Peyer's patch (tissue), 4 donors: ENCODE measurements around the gene TAF11L13. TPM values are rescaled to one million over a fixed set of nuclear protein-coding genes. Genes with fewer than 3 reads are reported as not detected.
"Not testable (repeated sequence)": the region's sequence is repeated elsewhere in the genome, so short reads cannot be mapped to it uniquely, and the experiment has no call there.

Experiments used
- DNase-seq, 3 donors: peaks; one replicate each; pipeline ENCODE4 v3.0.0-alpha.2; 2017 to 2019
- H3K27ac ChIP-seq, 4 donors: fragments of 200-600 bp; sonication (generic); one replicate each; pipeline ENCODE4 v1.5.1; 2016 to 2019
- H3K27me3 ChIP-seq, 2 donors: fragments of 200-600 bp; sonication (generic); one replicate each; pipeline ENCODE4 v1.5.1; 2019
- H3K36me3 ChIP-seq, 3 donors: fragments of 200-600 bp; sonication (generic); one replicate each; pipeline ENCODE4 v1.5.1; 2016 to 2019
- H3K4me1 ChIP-seq, 4 donors: fragments of 200-600 bp; sonication (generic); one replicate each; pipeline ENCODE4 v1.5.1; 2016 to 2019
- H3K4me3 ChIP-seq, 4 donors: fragments of 200-600 bp; sonication (generic); 1 replicate in 3 of 4; 2 replicates in 1 of 4; pipeline ENCODE4 v1.5.1; 2016 to 2019; ENCODE audit warnings: mild to moderate bottlenecking in 1 of 4
- H3K9me3 ChIP-seq, 4 donors: fragments of 200-600 bp; sonication (generic); one replicate each; pipeline ENCODE4 v1.5.1; 2016 to 2019; ENCODE audit warnings: mild to moderate bottlenecking in 1 of 4
- CTCF ChIP-seq, 6 experiments: fragments of 450-650 bp in 4 of 6; fragments of 200-600 bp in 2 of 6; sonication (generic) in 1 of 6; IDR thresholded peaks; one replicate each; pipeline ENCODE4 v1.5.1; 2017 to 2019; ENCODE audit warnings: antibody characterized with exemption in 6 of 6, mild to moderate bottlenecking in 3 of 6, moderate library complexity in 1 of 6
- POLR2A ChIP-seq, 2 donors: fragments of 450-650 bp; IDR thresholded peaks; one replicate each; pipeline ENCODE4 v1.5.1; 2017; ENCODE audit warnings: antibody characterized with exemption in 2 of 2, mild to moderate bottlenecking in 2 of 2, moderate library complexity in 2 of 2
- total RNA-seq, 4 donors: library from RNA; depleted of rRNA; stranded (reverse); fragments of >200 nt; gene quantifications; one replicate each; pipeline ENCODE4 v1.1.0, GENCODE V29; 2016

TAF11L13 gene
- total RNA-seq, 4 donors from 2014 or later: not detected

DNA sequence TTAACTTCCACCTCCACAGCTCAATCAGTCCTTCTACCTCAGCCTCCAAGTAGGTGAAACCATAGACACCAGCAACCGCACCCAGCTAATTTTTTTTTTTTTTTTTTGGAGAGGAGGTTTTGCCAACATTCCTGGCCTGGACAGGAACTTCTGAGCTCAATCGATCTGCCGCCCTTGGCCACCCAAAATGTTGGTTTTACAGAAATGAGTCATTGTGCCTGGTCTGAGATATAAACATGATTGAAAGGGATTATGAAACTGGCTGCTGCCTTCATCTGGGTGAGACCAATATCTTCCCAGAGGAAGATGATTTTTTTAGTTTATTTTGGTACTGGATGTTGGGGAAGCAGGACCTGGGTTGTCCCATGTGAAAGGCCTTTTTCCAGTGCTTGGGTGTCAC is 12.5 kb upstream of the TAF11L13 start:
- Histone ChIP-seq H3K27me3 (no peaks in the 10 kb centered on the region), H3K36me3 (no peaks in the 10 kb centered on the region)
- no peak for TF ChIP-seq POLR2A (IDR thresholded peaks at IDR 0.05)
- no peak for TF ChIP-seq CTCF (IDR thresholded peaks at IDR 0.05)

DNA sequence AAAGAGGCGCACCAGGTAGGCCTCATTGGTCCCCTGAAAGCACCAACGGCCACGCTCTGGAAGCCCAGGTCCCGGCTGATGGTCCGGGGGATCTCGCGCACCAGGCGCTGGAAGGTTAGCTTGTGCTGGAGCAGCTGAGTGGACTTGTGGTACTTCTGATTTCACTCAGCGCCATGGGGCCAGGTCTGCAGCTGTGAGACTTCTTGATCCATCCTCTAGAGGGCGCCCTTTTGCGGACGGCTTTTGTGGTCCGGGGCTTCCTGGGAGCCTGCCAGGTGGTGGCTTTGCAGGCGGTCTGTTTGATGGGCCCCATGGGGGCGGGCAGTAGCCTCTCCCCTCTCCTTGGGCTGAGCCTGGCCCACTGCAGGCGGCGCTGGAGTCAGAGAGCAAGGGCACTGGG is 11.3 kb upstream of the TAF11L13 start:
- no peak for DNase-seq
- Histone ChIP-seq H3K4me1 (no peaks in the 10 kb centered on the region), H3K9me3 (peaks cover 0 to 4% (median 0%) of the 10 kb centered on the region in 4 donors), H3K27me3 (no peaks in the 10 kb centered on the region), H3K27ac (no peak overlapping the region), H3K36me3 (no peaks in the 10 kb centered on the region), H3K4me3 (no peak overlapping the region)
- TF ChIP-seq CTCF (IDR thresholded peaks at IDR 0.05) (no peak), POLR2A (IDR thresholded peaks at IDR 0.05) (no peak)

More for the DNA sequence above, 12.5 kb upstream of the TAF11L13 start:
- Histone ChIP-seq H3K4me1 (no peaks in the 10 kb centered on the region), H3K9me3 (peaks cover 0 to 4% (median 0%) of the 10 kb centered on the region in 4 donors), H3K27ac (no peak overlapping the region), H3K4me3 (no peak overlapping the region)
- no peak for DNase-seq

DNA sequence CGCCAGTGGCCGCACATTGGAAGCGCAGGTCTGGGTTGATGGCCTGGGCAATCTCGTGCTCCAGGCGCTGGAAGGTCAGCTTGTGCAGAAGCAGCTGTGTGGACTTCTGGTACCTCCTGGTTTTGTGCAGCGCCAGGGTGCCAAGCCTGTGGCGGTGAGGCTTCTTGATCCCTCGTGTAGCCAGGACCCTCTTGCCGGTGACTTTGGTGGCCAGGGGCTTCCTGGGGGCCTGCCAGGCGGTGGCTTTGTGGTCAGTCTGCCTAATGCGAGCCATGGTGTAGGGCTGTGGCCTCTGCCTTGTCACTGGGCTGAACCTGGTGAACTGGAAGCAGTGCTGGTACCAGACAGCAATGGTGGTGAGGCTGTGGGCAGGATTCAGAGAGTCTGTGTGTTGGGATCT is 6.2 kb upstream of the TAF11L13 start:
- Histone ChIP-seq H3K36me3 (no peaks in the 10 kb centered on the region), H3K27me3 (no peaks in the 10 kb centered on the region), H3K4me3 (no peak overlapping the region), H3K9me3 (peaks cover 0 to 2% (median 0%) of the 10 kb centered on the region in 4 donors), H3K27ac (no peak overlapping the region), H3K4me1 (no peaks in the 10 kb centered on the region)
- TF ChIP-seq CTCF (IDR thresholded peaks at IDR 0.05) (no peak), POLR2A (IDR thresholded peaks at IDR 0.05) (no peak)
- no peak for DNase-seq

- TF ChIP-seq CTCF (IDR thresholded peaks at IDR 0.05) (no peak), POLR2A (IDR thresholded peaks at IDR 0.05) (no peak)
- H3K9me3 ChIP-seq: no peaks in the 10 kb centered on the region
- no peak within 1 kb of the TSS for H3K4me3 ChIP-seq
- H3K27me3 ChIP-seq: no peaks in the 10 kb centered on the region
- no peak within 1 kb of the TSS for H3K27ac ChIP-seq
- no peaks in the 10 kb centered on the region for H3K36me3 ChIP-seq
- no peaks in the 10 kb centered on the region for H3K4me1 ChIP-seq
- DNase-seq: no peak
Observed at GRCh38 chr5:17634160-17634559, 2.3 kb downstream of the TAF11L13 start, which contains the start of gene TAF11L14. TSS of gene TAF11L14 (plus strand) at chr5:17634460.

DNA sequence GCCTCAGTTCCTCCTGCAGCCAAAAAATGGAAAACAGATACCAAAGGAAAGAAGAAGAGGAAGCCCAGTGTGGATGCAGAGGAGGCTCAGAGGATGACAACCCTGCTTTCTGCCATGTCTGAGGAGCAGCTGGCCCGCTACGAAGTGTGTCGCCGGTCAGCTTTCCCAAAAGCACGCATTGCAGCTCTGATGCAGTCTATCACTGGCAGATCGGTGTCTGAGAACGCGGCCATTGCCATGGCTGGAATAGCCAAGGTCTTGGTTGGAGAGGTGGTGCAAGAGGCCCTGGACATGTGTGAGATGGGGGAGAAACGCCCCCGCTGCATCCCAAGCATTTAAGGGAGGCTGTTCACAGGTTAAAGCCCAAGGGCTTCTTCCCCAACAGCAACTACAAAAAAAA is 17.3 kb downstream of the TAF11L13 start:
- H3K9me3 ChIP-seq, H3K27ac ChIP-seq: not testable (repeated sequence)

GRCh38 chr5:17655201-17655759 is 23.4 kb downstream of the TAF11L13 start:
- not testable (repeated sequence) for H3K27me3 ChIP-seq, H3K4me3 ChIP-seq, H3K9me3 ChIP-seq, DNase-seq, H3K36me3 ChIP-seq, H3K27ac ChIP-seq, H3K4me1 ChIP-seq

More for the DNA sequence above, 17.3 kb downstream of the TAF11L13 start:
- not testable (repeated sequence) for H3K4me3 ChIP-seq, H3K4me1 ChIP-seq, DNase-seq, H3K27me3 ChIP-seq, H3K36me3 ChIP-seq

- H3K4me3 ChIP-seq: no peak overlapping the region
Observed at GRCh38 chr5:17655921-17656320, 24.0 kb downstream of the TAF11L13 start.

More at GRCh38 chr5:17655921-17656320, 24.0 kb downstream of the TAF11L13 start:
- no peak for DNase-seq
- no peaks in the 10 kb centered on the region for H3K36me3 ChIP-seq
- H3K27ac ChIP-seq: no peak overlapping the region
- no peaks in the 10 kb centered on the region for H3K27me3 ChIP-seq
- H3K4me1 ChIP-seq: no peaks in the 10 kb centered on the region
- no peaks in the 10 kb centered on the region for H3K9me3 ChIP-seq
- TF ChIP-seq POLR2A (IDR thresholded peaks at IDR 0.05) (no peak), CTCF (IDR thresholded peaks at IDR 0.05) (no peak)
